HepG2 (cell line): ENCODE results near the gene SPINDOC.

Experiments used
- ARID2 ChIP-seq: sonication (generic); formaldehyde crosslinking; IDR thresholded peaks from 2 replicates; pipeline ENCODE4 v1.8.1; 2022; ENCODE audit warnings: mild to moderate bottlenecking, missing genetic modification reagents, borderline replicate concordance
- DNMT3B ChIP-seq: conservative IDR thresholded peaks from 2 replicates; pipeline ENCODE4 v1.6.1; 2016; ENCODE audit warnings: missing biosample characterization, control low read depth
- FOXP1 ChIP-seq, 2 experiments: fragments of 450-650 bp in 1 of 2; IDR thresholded peaks; 2 replicates each; pipeline ENCODE4 v1.6.1; 2017 to 2018; ENCODE audit warnings: antibody characterized with exemption in 1 of 2
- SIN3A ChIP-seq: IDR thresholded peaks from 2 replicates; pipeline ENCODE4 v1.6.1; 2011; ENCODE audit warnings: low read depth, mild to moderate bottlenecking, control low read depth, low read length, borderline replicate concordance
- TF ChIP-seq, protein P1 (sequence below): sonication (generic); formaldehyde crosslinking; IDR thresholded peaks from 2 replicates; pipeline ENCODE4 v1.5.0; 2020; ENCODE audit warnings: missing genetic modification reagents

DNA sequence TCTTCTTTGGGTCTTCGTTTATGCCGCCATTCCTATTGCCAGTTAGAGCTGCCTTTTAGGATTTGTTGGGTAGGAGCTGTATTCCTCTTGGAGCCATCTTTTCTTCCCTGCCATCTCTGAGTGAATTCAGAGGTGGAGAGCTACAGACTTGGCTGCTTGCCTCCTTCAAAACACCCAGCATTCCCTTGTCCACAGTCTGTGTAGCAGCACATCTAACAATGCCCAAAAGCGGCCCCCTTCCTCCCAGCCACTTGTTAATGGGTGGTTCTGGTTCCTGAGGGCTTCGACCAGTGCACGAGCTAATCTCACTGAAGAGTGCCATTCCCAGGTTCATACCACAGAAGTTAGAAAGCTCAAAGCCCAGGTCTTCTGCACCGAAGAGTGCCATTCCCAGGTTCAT is 63.4 kb downstream of the SPINDOC start:
- TF ChIP-seq DNMT3B (no peak), ARID2 (no peak), SIN3A (no peak), FOXP1 (IDR thresholded peaks at IDR 0.05) (no peak), FOXP1 (CRISPR knock-in tag; IDR thresholded peaks at IDR 0.05) (no peak)
- TF ChIP-seq, protein P1, sequence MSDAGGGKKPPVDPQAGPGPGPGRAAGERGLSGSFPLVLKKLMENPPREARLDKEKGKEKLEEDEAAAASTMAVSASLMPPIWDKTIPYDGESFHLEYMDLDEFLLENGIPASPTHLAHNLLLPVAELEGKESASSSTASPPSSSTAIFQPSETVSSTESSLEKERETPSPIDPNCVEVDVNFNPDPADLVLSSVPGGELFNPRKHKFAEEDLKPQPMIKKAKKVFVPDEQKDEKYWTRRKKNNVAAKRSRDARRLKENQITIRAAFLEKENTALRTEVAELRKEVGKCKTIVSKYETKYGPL: no peak
